ENCODE results near the gene ETFDH. TPM values are rescaled to one million over a fixed set of nuclear protein-coding genes. Genes with fewer than 3 reads are reported as not detected.
A peak's percentile ranks its signal among the peaks of the same experiment; 100 is the strongest.

ETFDH gene
- total RNA-seq, 2 experiments from 2014 or later, result 19.1 to 20.2 TPM

DNA sequence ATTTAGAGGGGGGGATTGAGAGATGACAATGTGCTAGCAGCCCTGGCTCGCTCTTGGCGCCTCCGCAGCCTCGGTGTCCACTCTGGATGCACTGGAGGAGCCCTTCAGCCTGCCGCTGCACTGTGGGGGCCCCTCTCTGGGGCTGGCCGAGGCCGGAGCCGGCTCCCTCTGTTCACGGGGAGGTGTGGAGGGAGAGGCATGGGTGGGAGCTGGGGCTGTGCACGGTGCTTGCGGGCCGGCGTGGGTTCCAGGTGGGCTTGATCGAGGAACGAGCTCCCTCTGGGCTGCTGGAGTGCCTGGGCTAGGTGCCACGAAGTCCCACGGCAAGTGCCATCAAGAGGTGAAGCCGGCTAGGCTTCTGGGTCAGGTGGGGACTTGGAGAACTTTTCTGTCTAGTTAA is 7.3 kb upstream of the ETFDH start:
- Mint-ChIP-seq H3K9me3 (no peaks in the 10 kb centered on the region), H3K27ac (no peak overlapping the region), H3K4me1 (peaks cover 7% of the 10 kb centered on the region), H3K27me3 (no peaks in the 10 kb centered on the region), H3K4me3 (no peak overlapping the region), H3K36me3 (peaks cover 16% of the 10 kb centered on the region)
- no peak for DNase-seq
- no peak for ATAC-seq (ENCODE audit: low read depth)
- POLR2A ChIA-PET, result no interaction called here

DNA sequence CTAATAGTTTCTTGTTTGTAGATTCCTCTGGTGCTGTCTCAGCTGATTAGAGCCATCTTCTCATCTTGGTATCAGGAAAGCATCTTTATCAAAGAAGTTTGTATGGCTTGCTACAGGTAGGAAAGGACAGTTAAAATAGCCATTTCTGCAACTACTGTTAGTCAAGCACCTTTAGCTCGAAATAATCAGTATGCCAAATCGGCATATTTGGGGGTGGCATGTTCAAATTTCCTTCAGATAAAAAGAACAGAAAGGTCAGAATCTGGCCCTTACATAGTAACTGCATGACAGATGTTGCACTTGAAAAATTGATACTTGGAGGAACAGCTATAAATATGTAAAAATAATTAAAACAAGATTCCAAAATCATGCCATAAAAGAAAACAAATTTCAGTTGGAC is 5.2 kb upstream of the ETFDH start:
- Mint-ChIP-seq H3K27ac (no peak overlapping the region), H3K4me1 (peaks cover 17% of the 10 kb centered on the region), H3K9me3 (no peaks in the 10 kb centered on the region), H3K4me3 (no peak overlapping the region), H3K27me3 (no peaks in the 10 kb centered on the region), H3K36me3 (peaks cover 18% of the 10 kb centered on the region)
- DNase-seq, result no peak
- POLR2A ChIA-PET, result no interaction called here
- ATAC-seq (ENCODE audit: low read depth), result no peak

DNA sequence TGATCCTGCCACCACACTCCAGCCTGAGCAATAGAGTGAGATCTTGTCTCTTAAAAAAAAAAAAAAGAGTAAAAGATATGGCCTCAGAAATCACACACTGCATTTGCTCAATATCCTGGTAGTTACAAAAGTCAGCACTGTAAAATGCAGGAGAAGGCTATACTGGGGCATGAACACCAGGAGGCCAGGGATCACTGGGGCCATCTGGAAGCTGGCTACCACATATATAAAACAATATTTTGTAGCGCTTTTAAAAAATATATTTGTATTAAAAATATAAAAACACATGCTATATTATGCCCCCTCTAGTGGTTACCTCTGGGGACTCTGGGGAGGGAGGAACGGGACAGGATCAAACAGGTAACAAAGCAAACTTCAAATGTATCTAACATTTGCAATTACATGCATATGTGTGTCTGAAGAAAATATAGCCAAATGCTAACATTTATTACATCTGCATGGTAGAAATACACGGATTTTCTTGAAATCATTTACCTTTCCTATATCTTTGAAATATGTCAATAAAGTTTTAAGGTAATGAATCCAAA is 4.4 kb upstream of the ETFDH start:
- H3K36me3 Mint-ChIP-seq, result peaks cover 18% of the 10 kb centered on the region
- DNase-seq (peak; percentile 38), ATAC-seq (ENCODE audit: low read depth) (no peak)
- H3K27ac Mint-ChIP-seq, result no peak overlapping the region
- H3K27me3 Mint-ChIP-seq, result no peaks in the 10 kb centered on the region
- no peak overlapping the region for H3K4me3 Mint-ChIP-seq
- peaks cover 18% of the 10 kb centered on the region for H3K4me1 Mint-ChIP-seq
- POLR2A ChIA-PET, result no interaction called here
- no peaks in the 10 kb centered on the region for H3K9me3 Mint-ChIP-seq

DNA sequence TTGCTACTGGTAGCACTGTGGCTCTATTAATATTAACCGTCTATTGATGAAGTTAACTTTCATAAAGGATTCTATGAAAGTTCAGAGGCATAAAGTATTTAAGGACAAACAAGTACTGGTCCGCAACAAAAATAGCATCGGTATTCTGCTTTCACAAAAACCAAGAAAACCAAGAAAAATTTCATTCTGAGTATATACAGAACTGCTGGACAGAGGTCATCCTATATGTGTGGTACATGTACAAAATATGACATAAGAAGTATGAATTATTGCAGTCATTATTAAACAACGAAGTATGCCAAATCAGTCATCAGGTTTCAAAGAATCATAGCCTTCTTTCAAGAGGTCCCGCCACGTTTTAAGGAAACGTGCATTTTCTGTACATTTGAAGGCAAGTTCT is 2.8 kb upstream of the ETFDH start:
- Mint-ChIP-seq H3K27ac (no peak overlapping the region), H3K9me3 (no peaks in the 10 kb centered on the region), H3K4me3 (peak overlapping the region; percentile 11), H3K36me3 (peaks cover 18% of the 10 kb centered on the region), H3K4me1 (peaks cover 19% of the 10 kb centered on the region), H3K27me3 (no peaks in the 10 kb centered on the region)
- DNase-seq (no peak), ATAC-seq (ENCODE audit: low read depth) (no peak)
- POLR2A ChIA-PET, result interaction anchor here (0.6 kb wide), 1 partner anchor 10 kb away, joined by 3 read pairs; no protein-coding TSS in a partner anchor

DNA sequence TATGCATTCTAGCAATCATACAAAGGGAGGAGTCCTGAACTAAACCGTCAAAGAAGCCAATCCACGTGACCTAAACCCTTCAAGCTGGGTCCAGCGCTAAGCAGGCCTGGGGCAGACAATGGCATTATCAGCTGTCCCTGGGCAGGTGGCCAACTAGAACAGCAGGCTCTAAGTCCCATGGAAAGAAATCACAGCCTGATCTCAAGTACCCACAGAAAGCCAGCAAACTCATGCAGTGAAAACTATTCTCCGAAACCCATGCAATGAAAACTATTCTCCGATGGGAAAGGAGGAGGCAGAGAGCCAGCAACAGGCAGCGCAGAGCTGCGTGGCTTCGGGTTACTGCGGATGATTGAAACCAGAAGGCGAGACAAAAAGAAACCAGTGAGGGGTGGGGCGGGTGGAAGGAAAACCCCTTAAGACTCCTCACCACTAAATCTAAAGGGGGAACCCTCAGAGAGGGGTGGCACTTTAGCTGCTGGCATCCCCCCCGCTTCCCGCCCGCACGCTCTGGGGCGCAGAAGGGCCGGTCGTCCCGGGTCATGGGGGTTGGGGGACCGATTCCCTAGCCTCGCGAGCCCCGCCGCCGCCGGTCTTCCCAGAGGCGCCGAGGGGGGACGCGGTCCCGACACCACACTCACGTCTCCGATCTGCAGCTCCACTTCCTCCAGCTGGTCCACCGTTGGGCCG is 976 bp upstream of the ETFDH start:
- peaks cover 8% of the 10 kb centered on the region for H3K36me3 Mint-ChIP-seq
- H3K27me3 Mint-ChIP-seq, result no peaks in the 10 kb centered on the region
- H3K4me1 Mint-ChIP-seq, result peaks cover 19% of the 10 kb centered on the region
- no peak for DNase-seq
- peak; percentile 2 for ATAC-seq (ENCODE audit: low read depth)
- peak overlapping the region; percentile 96 for H3K27ac Mint-ChIP-seq
- peak overlapping the region; percentile 96 for H3K4me3 Mint-ChIP-seq
- POLR2A ChIA-PET, result interaction anchor here (0.9 kb wide), 1 partner anchor 98 kb away, joined by 3 read pairs; the partner anchor contains the start of gene FNIP2
- H3K9me3 Mint-ChIP-seq, result no peaks in the 10 kb centered on the region

DNA sequence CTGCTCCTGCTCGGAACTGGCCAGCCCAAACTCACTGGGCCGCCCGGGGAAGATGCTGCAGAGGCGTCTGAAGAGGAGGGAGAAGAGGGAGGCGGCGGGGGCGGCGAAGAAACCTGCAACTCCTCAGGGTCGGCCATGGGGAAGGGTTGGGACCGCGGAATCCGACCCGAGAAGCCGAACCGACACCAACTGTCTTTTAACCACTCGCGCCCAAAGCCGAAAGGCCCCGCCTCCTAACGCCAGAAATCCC is 506 bp upstream of the ETFDH start, which contains the start of gene C4orf46:
Gene C4orf46 (minus strand): TSS at position 223 of the 250 bp plus-strand sequence. CDS start 86 bp downstream, at position 137.
- no peaks in the 10 kb centered on the region for H3K9me3 Mint-ChIP-seq
- H3K27ac Mint-ChIP-seq, result peak within 1 kb of the TSS; percentile 96
- no peak for DNase-seq
- peaks cover 20% of the 10 kb centered on the region for H3K4me1 Mint-ChIP-seq
- no peaks in the 10 kb centered on the region for H3K27me3 Mint-ChIP-seq
- H3K36me3 Mint-ChIP-seq, result peaks cover 6% of the 10 kb centered on the region
- H3K4me3 Mint-ChIP-seq, result peak within 1 kb of the TSS; percentile 96
- no peak for ATAC-seq (ENCODE audit: low read depth)
- POLR2A ChIA-PET, result no interaction called here

DNA sequence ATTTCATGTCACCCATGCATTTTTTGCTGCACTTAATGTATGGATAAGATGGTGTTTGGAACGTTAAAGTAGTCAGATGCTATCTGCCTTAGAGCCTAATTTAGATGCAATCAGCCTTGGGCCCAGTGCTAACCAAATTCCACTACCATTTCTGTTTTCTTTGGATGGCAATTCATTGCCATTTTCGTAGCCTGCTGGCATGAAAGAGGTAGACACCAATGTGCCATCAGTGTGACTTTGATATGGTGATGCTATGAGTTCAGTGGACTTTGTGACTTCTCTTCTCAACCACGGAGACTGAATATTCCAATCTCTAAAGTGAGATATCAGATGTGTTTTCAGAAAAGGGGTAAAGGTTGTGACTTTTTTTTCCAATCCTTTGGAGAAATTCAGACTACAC is 1.5 kb downstream of the ETFDH start:
- no peaks in the 10 kb centered on the region for H3K27me3 Mint-ChIP-seq
- H3K36me3 Mint-ChIP-seq, result peaks cover 7% of the 10 kb centered on the region
- H3K9me3 Mint-ChIP-seq, result no peaks in the 10 kb centered on the region
- POLR2A ChIA-PET, result no interaction called here
- no peak overlapping the region for H3K27ac Mint-ChIP-seq
- peaks cover 20% of the 10 kb centered on the region for H3K4me1 Mint-ChIP-seq
- peak overlapping the region; percentile 10 for H3K4me3 Mint-ChIP-seq
- no peak for DNase-seq
- no peak for ATAC-seq (ENCODE audit: low read depth)

DNA sequence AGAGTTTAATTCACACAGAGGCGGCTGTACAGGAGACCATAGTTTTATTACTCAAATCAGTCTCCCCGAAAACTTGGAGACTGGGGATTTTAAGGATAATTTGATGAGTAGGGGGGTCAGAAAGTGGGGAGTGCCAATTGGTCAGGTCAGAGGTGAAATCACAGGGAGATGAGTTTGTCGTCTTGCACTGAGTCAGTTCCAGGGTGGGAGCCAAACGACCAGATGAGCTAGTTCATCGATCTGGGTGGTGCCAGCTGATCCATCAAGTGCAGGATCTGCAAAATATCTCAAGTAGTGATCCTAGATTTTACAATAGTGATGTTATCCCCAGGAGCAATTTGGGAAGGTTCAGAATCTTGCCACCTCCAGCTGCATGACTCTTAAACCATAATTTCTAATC is 4.0 kb downstream of the ETFDH start:
- H3K27me3 Mint-ChIP-seq, result no peaks in the 10 kb centered on the region
- ATAC-seq (ENCODE audit: low read depth) (no peak), DNase-seq (no peak)
- H3K9me3 Mint-ChIP-seq, result no peaks in the 10 kb centered on the region
- H3K27ac Mint-ChIP-seq, result no peak overlapping the region
- peaks cover 8% of the 10 kb centered on the region for H3K36me3 Mint-ChIP-seq
- POLR2A ChIA-PET, result no interaction called here
- H3K4me3 Mint-ChIP-seq, result no peak overlapping the region
- peaks cover 11% of the 10 kb centered on the region for H3K4me1 Mint-ChIP-seq

DNA sequence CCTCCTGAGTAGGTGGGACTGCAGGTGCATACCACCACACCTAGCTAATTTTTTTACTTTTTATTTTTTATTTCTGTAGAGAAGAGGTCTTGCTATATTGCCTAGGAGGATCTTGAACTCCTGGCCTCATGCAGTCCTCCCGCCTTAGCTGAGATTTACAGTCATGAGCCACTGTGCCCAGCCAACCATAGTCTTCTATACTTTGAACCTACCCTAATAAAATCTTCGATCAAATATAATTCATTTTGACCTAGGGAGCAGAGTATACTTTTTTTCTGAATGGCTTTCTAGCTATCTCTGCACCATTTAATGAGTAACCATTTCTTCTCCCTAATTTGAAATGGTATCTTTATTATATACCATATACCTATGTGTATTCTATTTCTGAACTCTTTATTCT is 6.7 kb downstream of the ETFDH start:
- POLR2A ChIA-PET, result no interaction called here
- H3K27ac Mint-ChIP-seq, result no peak overlapping the region

DNA sequence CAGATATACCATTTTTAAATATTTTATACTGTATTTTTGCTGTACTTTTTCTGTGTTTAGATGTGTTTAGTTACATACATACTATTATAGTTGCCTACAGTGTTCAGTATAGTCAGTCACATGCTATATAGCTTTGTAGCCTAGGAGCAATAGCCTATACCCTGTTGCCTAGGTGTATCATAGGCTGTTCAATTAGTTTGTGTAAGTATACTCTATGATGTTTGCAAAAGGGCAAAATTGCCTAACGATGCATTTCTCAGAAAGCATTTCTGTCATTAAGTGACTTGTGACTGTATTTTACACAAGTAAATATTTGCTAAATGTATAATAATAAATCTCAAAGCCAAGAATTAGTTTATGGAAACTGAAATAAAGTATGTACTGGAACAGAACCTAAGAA is 9.5 kb downstream of the ETFDH start:
- no peak overlapping the region for H3K4me3 Mint-ChIP-seq
- H3K27ac Mint-ChIP-seq, result no peak overlapping the region
- peaks cover 4% of the 10 kb centered on the region for H3K4me1 Mint-ChIP-seq
- H3K9me3 Mint-ChIP-seq, result no peaks in the 10 kb centered on the region
- H3K27me3 Mint-ChIP-seq, result no peaks in the 10 kb centered on the region
- H3K36me3 Mint-ChIP-seq, result peaks cover 7% of the 10 kb centered on the region
- ATAC-seq (ENCODE audit: low read depth), result no peak
- POLR2A ChIA-PET, result no interaction called here
- no peak for DNase-seq

More for the DNA sequence above, 6.7 kb downstream of the ETFDH start:
- H3K9me3 Mint-ChIP-seq, result no peaks in the 10 kb centered on the region
- no peaks in the 10 kb centered on the region for H3K27me3 Mint-ChIP-seq
- no peak for ATAC-seq (ENCODE audit: low read depth)
- no peak for DNase-seq
- H3K36me3 Mint-ChIP-seq, result peaks cover 8% of the 10 kb centered on the region
- H3K4me1 Mint-ChIP-seq, result peaks cover 6% of the 10 kb centered on the region
- H3K4me3 Mint-ChIP-seq, result no peak overlapping the region

DNA sequence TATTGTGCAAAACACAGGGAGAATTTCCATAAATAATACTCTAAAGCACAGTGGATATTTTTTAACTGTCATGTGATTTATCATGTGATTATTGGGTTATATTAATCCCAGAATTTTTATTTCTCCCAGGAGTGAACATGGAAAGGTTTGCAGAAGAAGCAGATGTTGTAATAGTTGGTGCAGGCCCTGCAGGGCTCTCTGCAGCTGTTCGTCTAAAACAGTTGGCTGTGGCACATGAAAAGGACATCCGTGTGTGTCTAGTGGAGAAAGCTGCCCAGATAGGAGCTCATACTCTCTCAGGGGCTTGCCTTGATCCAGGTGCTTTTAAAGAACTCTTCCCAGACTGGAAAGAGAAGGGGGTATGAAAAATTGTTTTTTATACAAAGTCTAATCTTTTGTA is 10.0 kb downstream of the ETFDH start:
- no peaks in the 10 kb centered on the region for H3K9me3 Mint-ChIP-seq
- H3K27ac Mint-ChIP-seq, result no peak overlapping the region
- peaks cover 1% of the 10 kb centered on the region for H3K4me1 Mint-ChIP-seq
- ATAC-seq (ENCODE audit: low read depth) (no peak), DNase-seq (no peak)
- no peaks in the 10 kb centered on the region for H3K27me3 Mint-ChIP-seq
- POLR2A ChIA-PET, result no interaction called here
- peaks cover 6% of the 10 kb centered on the region for H3K36me3 Mint-ChIP-seq
- H3K4me3 Mint-ChIP-seq, result no peak overlapping the region

DNA sequence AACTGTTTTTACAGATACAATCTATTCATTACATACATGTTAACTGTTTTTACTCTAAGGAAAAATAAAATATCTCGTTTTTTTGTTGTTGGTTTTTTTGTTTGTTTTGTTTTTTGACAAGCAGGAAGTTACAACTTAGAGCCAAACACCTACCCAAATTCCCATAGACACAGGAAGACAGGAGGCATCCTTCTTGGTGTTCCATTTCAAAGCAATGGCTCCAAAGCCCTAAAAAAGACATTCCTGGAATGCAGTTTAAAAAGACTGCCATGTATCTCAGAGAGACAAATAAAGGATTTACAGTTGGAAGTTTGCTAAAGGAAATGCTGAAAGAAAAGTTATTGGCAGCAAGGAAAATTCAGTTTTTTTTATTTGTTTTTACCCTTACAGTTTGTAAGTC is 16.7 kb downstream of the ETFDH start:
- DNase-seq (no peak), ATAC-seq (ENCODE audit: low read depth) (no peak)
- POLR2A ChIA-PET, result no interaction called here
- no peak overlapping the region for H3K4me3 Mint-ChIP-seq
- no peak overlapping the region for H3K27ac Mint-ChIP-seq
- H3K4me1 Mint-ChIP-seq, result no peaks in the 10 kb centered on the region
- no peaks in the 10 kb centered on the region for H3K9me3 Mint-ChIP-seq
- peaks cover 10% of the 10 kb centered on the region for H3K36me3 Mint-ChIP-seq
- no peaks in the 10 kb centered on the region for H3K27me3 Mint-ChIP-seq

DNA sequence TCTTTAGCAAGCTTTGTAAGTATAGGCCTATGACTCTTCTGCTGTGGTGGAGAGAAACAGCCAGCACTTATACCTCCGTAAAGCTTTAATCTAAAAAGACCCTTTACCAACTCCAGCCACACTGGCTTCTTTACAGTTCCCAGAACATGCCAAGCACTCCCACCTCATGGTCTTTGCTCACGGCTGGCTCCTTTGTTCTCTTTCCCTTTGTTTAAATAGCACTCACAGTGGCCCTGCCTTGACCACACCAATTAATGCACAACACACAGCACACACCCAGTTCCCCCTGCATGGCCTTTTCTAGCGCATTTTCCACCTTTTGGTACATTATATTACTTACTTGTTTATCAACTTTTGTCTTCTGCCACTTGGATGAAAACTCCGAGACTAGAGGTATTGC is 32.2 kb downstream of the ETFDH start:
- no peaks in the 10 kb centered on the region for H3K27me3 Mint-ChIP-seq
- H3K4me1 Mint-ChIP-seq, result no peaks in the 10 kb centered on the region
- no peak overlapping the region for H3K27ac Mint-ChIP-seq
- peaks cover 17% of the 10 kb centered on the region for H3K36me3 Mint-ChIP-seq
- no peak overlapping the region for H3K4me3 Mint-ChIP-seq
- H3K9me3 Mint-ChIP-seq, result no peaks in the 10 kb centered on the region
- POLR2A ChIA-PET, result no interaction called here
- no peak for ATAC-seq (ENCODE audit: low read depth)
- no peak for DNase-seq

DNA sequence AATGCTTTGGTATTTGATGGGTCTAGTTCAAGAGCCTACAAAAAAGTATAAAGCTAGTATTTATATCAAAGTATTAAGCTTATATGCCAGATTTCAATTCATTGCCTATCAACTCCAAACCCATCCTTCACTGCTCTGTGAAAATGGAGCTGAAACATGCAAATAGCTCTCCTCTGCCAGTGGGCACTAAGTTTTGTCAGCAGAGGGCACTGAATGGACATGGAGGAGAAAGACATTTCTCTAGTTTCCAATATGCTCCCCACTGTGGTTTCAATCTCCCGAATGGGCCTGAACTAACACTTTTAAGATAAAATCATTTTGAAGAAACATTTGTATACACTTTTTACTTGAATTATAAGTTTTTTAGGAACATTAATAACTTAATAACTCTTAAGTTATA is 38.7 kb downstream of the ETFDH start:
- Mint-ChIP-seq H3K4me1 (peaks cover 1% of the 10 kb centered on the region), H3K4me3 (no peak overlapping the region), H3K27ac (no peak overlapping the region), H3K36me3 (peaks cover 48% of the 10 kb centered on the region), H3K9me3 (no peaks in the 10 kb centered on the region), H3K27me3 (no peaks in the 10 kb centered on the region)
- POLR2A ChIA-PET, result no interaction called here
- no peak for DNase-seq
- ATAC-seq (ENCODE audit: low read depth), result no peak
